PC-9 (cell line): ENCODE results near the gene ZNF335. TPM values are rescaled to one million over a fixed set of nuclear protein-coding genes. Genes with fewer than 3 reads are reported as not detected.

ENCODE experiments used
- BruUV-seq: library from RNA; stranded (reverse); fragments of 400-500 nt; replicated peaks from 2 replicates; lab custom pipeline; 2021; lab: Mats Ljungman, UMichigan
- CTCF ChIA-PET: fragments of 300-600 bp; sonication (Branson Sonifier 250); formaldehyde crosslinking; loops from one replicate; lab custom pipeline; 2022; ENCODE audit warnings: antibody characterized with exemption; lab: Charles Lee
- POLR2A ChIA-PET: fragments of 300-600 bp; sonication (Branson Sonifier 250); formaldehyde crosslinking; loops from one replicate; lab custom pipeline; 2022; ENCODE audit warnings: antibody characterized with exemption; ENCODE audit not compliant: unreplicated experiment; lab: Charles Lee
- DNase-seq, 2 experiments: peaks; one replicate each; pipeline versions ENCODE4 v3.0.0 to v3.0.0-alpha.2; 2015 to 2022; ENCODE audit warnings: mixed read lengths in 1 of 2
- H2AFZ ChIP-seq: fragments of 200-600 bp; sonication (generic); 2 replicates; pipeline ENCODE4 v1.8.1; 2017; ENCODE audit warnings: antibody characterized with exemption
- H3F3A ChIP-seq: fragments of 200-600 bp; sonication (generic); 2 replicates; pipeline ENCODE4 v1.8.1; 2017; ENCODE audit warnings: antibody characterized with exemption, mild to moderate bottlenecking, low read depth; ENCODE audit not compliant: insufficient read depth
- H3K27ac ChIP-seq: fragments of 200-600 bp; sonication (generic); 2 replicates; pipeline ENCODE4 v1.6.1; 2016; ENCODE audit warnings: mixed run types
- H3K27me3 ChIP-seq: fragments of 200-600 bp; sonication (generic); 2 replicates; pipeline ENCODE4 v1.6.1; 2016; ENCODE audit warnings: low read depth, mixed run types; ENCODE audit not compliant: insufficient read depth
- H3K36me3 ChIP-seq: fragments of 200-600 bp; sonication (generic); 2 replicates; pipeline ENCODE4 v1.6.1; 2016; ENCODE audit warnings: low read depth, mixed run types
- H3K4me1 ChIP-seq: fragments of 200-600 bp; sonication (generic); replicated peaks from 2 replicates; pipeline ENCODE4 v1.6.1; 2016; ENCODE audit warnings: mixed run types; ENCODE audit not compliant: insufficient read depth
- H3K4me2 ChIP-seq: fragments of 200-600 bp; sonication (generic); 2 replicates; pipeline ENCODE4 v1.6.1; 2017; ENCODE audit warnings: mixed run types
- H3K4me3 ChIP-seq: fragments of 200-600 bp; sonication (generic); 2 replicates; pipeline ENCODE4 v1.6.1; 2016; ENCODE audit warnings: mixed run types
- H3K79me2 ChIP-seq: fragments of 200-600 bp; sonication (generic); 2 replicates; pipeline ENCODE4 v1.6.1; 2017; ENCODE audit warnings: low read depth, mixed run types
- H3K9me2 ChIP-seq: fragments of 200-600 bp; sonication (generic); 2 replicates; pipeline ENCODE4 v1.8.1; 2017; ENCODE audit warnings: mild to moderate bottlenecking; ENCODE audit not compliant: insufficient read depth
- H3K9me3 ChIP-seq: fragments of 200-600 bp; sonication (generic); 2 replicates; pipeline ENCODE4 v1.8.1; 2016; ENCODE audit warnings: low read depth; ENCODE audit not compliant: insufficient read depth
- H4K20me1 ChIP-seq: fragments of 200-600 bp; sonication (generic); 2 replicates; pipeline ENCODE4 v1.8.1; 2017; ENCODE audit not compliant: insufficient read depth
- CTCF ChIP-seq: fragments of 200-600 bp; sonication (generic); conservative IDR thresholded peaks from 2 replicates; pipeline ENCODE4 v1.6.1; 2017; ENCODE audit warnings: mixed run types, antibody characterized with exemption, mild to moderate bottlenecking, moderate library complexity
- EZH2 ChIP-seq: fragments of 200-600 bp; sonication (generic); IDR thresholded peaks from 2 replicates; pipeline ENCODE4 v1.8.0; 2017; ENCODE audit warnings: antibody characterized with exemption, low read depth
- intact Hi-C: fragments of 100-400 bp; cut with micrococcal nuclease; formaldehyde crosslinking; loops from one replicate; pipeline ENCODE4 v1.10.0; 2022; ENCODE audit not compliant: unreplicated experiment
- total RNA-seq: library from RNA; stranded (reverse); gene quantifications from 2 replicates; pipeline ENCODE4 v1.2.3, GENCODE V29; 2021

ZNF335 gene
- total RNA-seq, 1 experiment from 2014 or later: 16.3 TPM

GRCh38 chr20:45921337-45922189, 50.4 kb downstream of the ZNF335 start:
- no peaks in the 10 kb centered on the region for H3K27me3 ChIP-seq
- H3K9me3 ChIP-seq: no peaks in the 10 kb centered on the region
- TF ChIP-seq EZH2 (no peak), CTCF (no peak)
- no TSS peak for BruUV-seq
- CTCF ChIA-PET: interaction anchor here (1.2 kb wide), 1 partner anchor 48 kb away, joined by 4 read pairs; no protein-coding TSS in a partner anchor
- H3K27ac ChIP-seq: no peak overlapping the region
- no peak overlapping the region for H2AFZ ChIP-seq
- no peaks in the 10 kb centered on the region for H3K79me2 ChIP-seq
- POLR2A ChIA-PET: interaction anchor here (0.8 to 1.2 kb wide), 2 partner anchors 9 to 13 kb away, joined by 3 to 4 read pairs; partner anchors contain the start of gene PLTP
- H3K4me1 ChIP-seq: 0 out of 2 replicates have a peak, but pooled peaks cover 2% of the 10 kb centered on the region
- peaks cover 15% of the 10 kb centered on the region; the same call in 1 of the 2 replicates for H3F3A ChIP-seq
- no peak for DNase-seq
- H3K4me2 ChIP-seq: no peak overlapping the region
- no peaks in the 10 kb centered on the region for H3K9me2 ChIP-seq
- H3K36me3 ChIP-seq: no peaks in the 10 kb centered on the region
- H4K20me1 ChIP-seq: no peaks in the 10 kb centered on the region
- intact Hi-C loops: no loop called here
- no peak overlapping the region for H3K4me3 ChIP-seq

GRCh38 chr20:45920462-45921336, 51.3 kb downstream of the ZNF335 start:
- no peak overlapping the region for H2AFZ ChIP-seq
- no peaks in the 10 kb centered on the region for H4K20me1 ChIP-seq
- no peak overlapping the region for H3K27ac ChIP-seq
- no peaks in the 10 kb centered on the region for H3K9me3 ChIP-seq
- no peaks in the 10 kb centered on the region for H3K79me2 ChIP-seq
- DNase-seq: no peak
- no peaks in the 10 kb centered on the region for H3K27me3 ChIP-seq
- no peak overlapping the region for H3K4me2 ChIP-seq
- H3F3A ChIP-seq: peaks cover 15% of the 10 kb centered on the region; the same call in 1 of the 2 replicates
- H3K36me3 ChIP-seq: no peaks in the 10 kb centered on the region
- 0 out of 2 replicates have a peak, but pooled peaks cover 8% of the 10 kb centered on the region for H3K4me1 ChIP-seq
- intact Hi-C loops: no loop called here
- BruUV-seq: no TSS peak
- TF ChIP-seq CTCF (no peak), EZH2 (no peak)
- POLR2A ChIA-PET: no interaction called here
- CTCF ChIA-PET: interaction anchor here (1.2 kb wide), 1 partner anchor 49 kb away, joined by 4 read pairs; no protein-coding TSS in a partner anchor
- no peaks in the 10 kb centered on the region for H3K9me2 ChIP-seq
- H3K4me3 ChIP-seq: no peak overlapping the region
